Measurements from ENCODE around the gene CPS1. TPM values are rescaled to one million over a fixed set of nuclear protein-coding genes. Genes with fewer than 3 reads are reported as not detected.

Gene CPS1
- total and polyA plus RNA-seq, 2 of the 4 experiments (the other 2 are of a cell fraction), result 5.4 to 20.1 TPM

GRCh38 chr2:210528716-210529115 is 27.7 kb upstream of the CPS1 start:
- H3K4me2 ChIP-seq (ENCODE audit: low read depth, low read length), result no peak overlapping the region
- H4K5ac ChIP-seq (ENCODE audit: low read depth, low read length), result no peak overlapping the region
- H2AFZ ChIP-seq (replicated peaks; ENCODE audit: low read length, poor library complexity), result no peak overlapping the region
- no peak overlapping the region for H2BK15ac ChIP-seq (ENCODE audit: low read depth, low read length)
- no peak overlapping the region for H3K18ac ChIP-seq (ENCODE audit: low read depth, low read length)
- H3K36me3 ChIP-seq (ENCODE audit: control insufficient read depth, insufficient read depth, low read length), result no peaks in the 10 kb centered on the region
- H4K91ac ChIP-seq (ENCODE audit: insufficient read depth, low read depth, low read length), result no peak overlapping the region
- H3K14ac ChIP-seq (replicated peaks; ENCODE audit: low read depth, low read length), result no peak overlapping the region
- ATAC-seq (ENCODE audit: low read depth) (no peak), DNase-seq (no peak)
- H4K20me1 ChIP-seq (ENCODE audit: insufficient read depth, low read length), result no peaks in the 10 kb centered on the region
- H3K27ac ChIP-seq (ENCODE audit: insufficient read depth, low read length), result no peak overlapping the region
- H2AK5ac ChIP-seq (ENCODE audit: low read depth, low read length), result no peak overlapping the region
- in situ Hi-C loops (cut with MboI; ENCODE audit: low sequenced_read_pairs), result no loop called here
- H2BK120ac ChIP-seq (ENCODE audit: low read depth, low read length), result no peak overlapping the region
- ChIA-PET CTCF (interaction anchor here (0.6 kb wide), 1 partner anchor 261 kb away, joined by 3 read pairs; no protein-coding TSS in a partner anchor), POLR2A (ENCODE audit: unreplicated experiment) (no interaction called here)
- no peaks in the 10 kb centered on the region for H3K9me3 ChIP-seq (ENCODE audit: control insufficient read depth, insufficient read depth, low read length)
- H3K79me1 ChIP-seq (ENCODE audit: low read depth in 1 of 2, low read length in 2 of 2), result no peaks in the 10 kb centered on the region
- no peak overlapping the region for H3K4me3 ChIP-seq (ENCODE audit: insufficient read depth, low read depth, low read length)
- WGBS, 2 experiments (ENCODE audit: extremely low coverage in 2 of 2, insufficient read length in 1 of 2), result 40 to 100% methylated on average over 1 to 2 of the region's 4 CpGs
- TF ChIP-seq USF2 (IDR thresholded peaks at IDR 0.05; ENCODE audit: low read depth, low read length), result no peak
- TF ChIP-seq SMC3 (IDR thresholded peaks at IDR 0.05; ENCODE audit: low read depth, low read length), result no peak
- TF ChIP-seq MXI1 (IDR thresholded peaks at IDR 0.05; ENCODE audit: borderline replicate concordance, low read depth, low read length), result no peak
- dilution Hi-C loops (cut with HindIII; ENCODE audit: low sequenced_read_pairs, unreplicated experiment), result no loop called here
- no peak overlapping the region for H3K9ac ChIP-seq (ENCODE audit: low read depth, low read length)
- no peak overlapping the region for H3K23ac ChIP-seq (ENCODE audit: low read depth, low read length)
- no peak overlapping the region for H3K56ac ChIP-seq (ENCODE audit: extremely low read depth, insufficient read depth, low read length)
- no peak overlapping the region for H4K8ac ChIP-seq (ENCODE audit: low read depth in 2 of 2, low read length in 2 of 2)
- H3K9me1 ChIP-seq (ENCODE audit: insufficient read depth, low read length), result no peaks in the 10 kb centered on the region
- H2BK20ac ChIP-seq (ENCODE audit: low read depth, low read length), result no peak overlapping the region
- intact Hi-C loops (cut with micrococcal nuclease), result no loop called here
- H2AK9ac ChIP-seq (replicated peaks; ENCODE audit: low read depth, low read length, poor library complexity), result no peak overlapping the region
- no peaks in the 10 kb centered on the region for H3K27me3 ChIP-seq (ENCODE audit: control insufficient read depth, insufficient read depth, low read length)
- H3K4ac ChIP-seq (ENCODE audit: low read depth, low read length), result no peak overlapping the region
- no peaks in the 10 kb centered on the region for H3K4me1 ChIP-seq (ENCODE audit: control insufficient read depth, insufficient read depth, low read length)
- H2BK5ac ChIP-seq (ENCODE audit: low read depth, low read length, poor library complexity, severe bottlenecking), result no peak overlapping the region
- no TSS peak for BruUV-seq (replicated peaks)

Measured in IMR-90 (cell line).